Esophagus muscularis mucosa (tissue), 4 donors: ENCODE results near the gene PARP8. TPM values are rescaled to one million over a fixed set of nuclear protein-coding genes. Genes with fewer than 3 reads are reported as not detected.

ENCODE experiments used
- DNase-seq: peaks from one replicate; pipeline ENCODE4 v3.0.0-alpha.2; 2017; ENCODE audit errors: extremely low spot score
- H3K27ac ChIP-seq, 4 donors: fragments of 200-600 bp; sonication (generic); replicated peaks in 1 of 4; 1 replicate in 3 of 4; 2 replicates in 1 of 4; pipeline ENCODE4 v1.5.1; 2016 to 2019; ENCODE audit warnings: mild to moderate bottlenecking in 1 of 4
- H3K27me3 ChIP-seq, 4 donors: fragments of 200-600 bp; sonication (generic); one replicate each; pipeline versions ENCODE4 v1.5.1 to v1.6.0; 2016 to 2019
- H3K36me3 ChIP-seq, 4 donors: fragments of 200-600 bp; sonication (generic); one replicate each; pipeline ENCODE4 v1.5.1; 2016 to 2019
- H3K4me1 ChIP-seq, 4 donors: fragments of 200-600 bp; sonication (generic); one replicate each; pipeline ENCODE4 v1.5.1; 2016 to 2019
- H3K4me3 ChIP-seq, 4 donors: fragments of 200-600 bp; sonication (generic); 1 replicate in 2 of 4; 2 replicates in 2 of 4; pipeline ENCODE4 v1.5.1; 2016 to 2019; ENCODE audit warnings: mild to moderate bottlenecking in 4 of 4, moderate library complexity in 1 of 4
- H3K9me3 ChIP-seq, 4 donors: fragments of 200-600 bp; sonication (generic); 1 replicate in 3 of 4; 2 replicates in 1 of 4; pipeline ENCODE4 v1.5.1; 2016 to 2019
- EP300 ChIP-seq: sonication (generic); formaldehyde crosslinking; IDR thresholded peaks from one replicate; pipeline ENCODE4 v1.6.1; 2017; ENCODE audit warnings: antibody characterized with exemption
- POLR2A ChIP-seq: fragments of 450-650 bp; IDR thresholded peaks from one replicate; pipeline ENCODE4 v1.6.1; 2017; ENCODE audit warnings: antibody characterized with exemption, moderate library complexity, mild to moderate bottlenecking, low read depth
- POLR2AphosphoS5 ChIP-seq, 2 donors: sonication (generic); formaldehyde crosslinking; IDR thresholded peaks; one replicate each; pipeline ENCODE4 v1.6.1; 2017; ENCODE audit warnings: antibody characterized with exemption in 2 of 2
- WGBS: methylation state at CpG from one replicate; pipeline ENCODE4 v1.1.5; 2018; 5-methylcytosine and 5-hydroxymethylcytosine counted together
- intact Hi-C: fragments of 100-400 bp; cut with DNase I; formaldehyde crosslinking; loops from one replicate; pipeline ENCODE4 v1.15.1; 2023
- total RNA-seq, 4 donors: library from RNA; depleted of rRNA; stranded (reverse); fragments of >200 nt; gene quantifications; one replicate each; pipeline versions ENCODE4 v1.1.0 to v1.2.1, GENCODE V29; 2016
- TF ChIP-seq, protein P1 (sequence below), 3 experiments: fragments of 200-600 bp in 2 of 3; fragments of 450-650 bp in 1 of 3; sonication (generic) in 2 of 3; IDR thresholded peaks; one replicate each; pipeline ENCODE4 v1.5.1; 2017 to 2019; ENCODE audit warnings: antibody characterized with exemption in 3 of 3, mild to moderate bottlenecking in 2 of 3, moderate library complexity in 1 of 3

PARP8 gene
- total RNA-seq, 4 donors from 2014 or later: 5.4 to 17.1 (median 9.7) TPM

DNA sequence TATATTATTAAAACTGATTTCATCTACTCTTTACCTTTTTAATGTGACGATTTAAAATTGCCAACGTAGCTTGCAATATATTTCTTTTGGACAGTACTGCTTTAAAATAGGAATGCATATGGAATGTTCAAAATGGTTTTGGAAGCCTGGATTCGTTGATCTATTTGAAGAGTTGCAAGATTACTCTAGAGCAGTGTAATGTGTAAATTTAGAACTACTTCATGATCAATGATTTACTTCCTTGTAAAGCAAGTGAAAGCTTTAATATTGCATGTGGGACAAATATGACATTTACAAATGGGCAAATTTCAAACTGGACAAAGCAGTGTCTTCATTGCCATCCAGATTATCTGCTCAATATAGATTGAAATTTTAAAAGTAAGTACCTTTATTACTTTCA lies 38.3 kb downstream of the PARP8 start:
- 89% methylated on average over 3 of the region's 3 CpGs for whole genome bisulfite sequencing
- TF ChIP-seq EP300: no peak
- TF ChIP-seq POLR2AphosphoS5 (IDR thresholded peaks at IDR 0.05): no peak
- TF ChIP-seq, protein P1, sequence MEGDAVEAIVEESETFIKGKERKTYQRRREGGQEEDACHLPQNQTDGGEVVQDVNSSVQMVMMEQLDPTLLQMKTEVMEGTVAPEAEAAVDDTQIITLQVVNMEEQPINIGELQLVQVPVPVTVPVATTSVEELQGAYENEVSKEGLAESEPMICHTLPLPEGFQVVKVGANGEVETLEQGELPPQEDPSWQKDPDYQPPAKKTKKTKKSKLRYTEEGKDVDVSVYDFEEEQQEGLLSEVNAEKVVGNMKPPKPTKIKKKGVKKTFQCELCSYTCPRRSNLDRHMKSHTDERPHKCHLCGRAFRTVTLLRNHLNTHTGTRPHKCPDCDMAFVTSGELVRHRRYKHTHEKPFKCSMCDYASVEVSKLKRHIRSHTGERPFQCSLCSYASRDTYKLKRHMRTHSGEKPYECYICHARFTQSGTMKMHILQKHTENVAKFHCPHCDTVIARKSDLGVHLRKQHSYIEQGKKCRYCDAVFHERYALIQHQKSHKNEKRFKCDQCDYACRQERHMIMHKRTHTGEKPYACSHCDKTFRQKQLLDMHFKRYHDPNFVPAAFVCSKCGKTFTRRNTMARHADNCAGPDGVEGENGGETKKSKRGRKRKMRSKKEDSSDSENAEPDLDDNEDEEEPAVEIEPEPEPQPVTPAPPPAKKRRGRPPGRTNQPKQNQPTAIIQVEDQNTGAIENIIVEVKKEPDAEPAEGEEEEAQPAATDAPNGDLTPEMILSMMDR (IDR thresholded peaks at IDR 0.05): no peak
- TF ChIP-seq POLR2A: no peak
- Histone ChIP-seq H3K9me3 (no peaks in the 10 kb centered on the region), H3K4me3 (no peak overlapping the region), H3K4me1 (no peaks in the 10 kb centered on the region), H3K27ac (no peak overlapping the region), H3K36me3 (no peaks in the 10 kb centered on the region), H3K27me3 (no peaks in the 10 kb centered on the region)
- no peak for DNase-seq
- intact Hi-C loops: no loop called here

DNA sequence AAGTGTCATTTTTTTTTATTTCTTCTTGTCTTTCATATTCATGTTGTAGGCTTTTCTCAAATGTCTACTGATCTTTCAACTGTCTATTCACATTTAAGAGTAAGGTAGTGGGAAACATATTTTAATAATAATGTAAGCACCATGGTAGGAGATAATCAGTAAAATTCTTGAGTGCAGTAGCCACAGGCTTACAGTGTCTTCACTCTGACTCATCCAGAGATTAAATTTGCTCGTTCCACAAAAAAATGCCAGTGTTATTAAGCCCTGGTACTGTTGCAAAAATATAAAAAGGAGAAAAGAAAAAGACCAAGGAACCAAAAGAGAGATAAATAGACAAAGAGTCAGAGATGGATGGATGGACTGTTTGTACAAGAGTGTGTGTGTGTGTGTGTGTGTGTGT lies 43.0 kb downstream of the PARP8 start:
- no peak for DNase-seq
- Histone ChIP-seq H3K36me3 (no peaks in the 10 kb centered on the region), H3K27me3 (no peaks in the 10 kb centered on the region), H3K4me1 (peaks cover 0 to 18% (median 7%) of the 10 kb centered on the region in 4 donors), H3K4me3 (no peak overlapping the region), H3K27ac (no peak overlapping the region), H3K9me3 (no peaks in the 10 kb centered on the region)
- TF ChIP-seq POLR2A (no peak), POLR2AphosphoS5 (IDR thresholded peaks at IDR 0.05) (no peak), EP300 (no peak)
- TF ChIP-seq, protein P1 (IDR thresholded peaks at IDR 0.05): no peak
- intact Hi-C loops: no loop called here
- 56% methylated on average over 1 of the region's 1 CpG for WGBS

DNA sequence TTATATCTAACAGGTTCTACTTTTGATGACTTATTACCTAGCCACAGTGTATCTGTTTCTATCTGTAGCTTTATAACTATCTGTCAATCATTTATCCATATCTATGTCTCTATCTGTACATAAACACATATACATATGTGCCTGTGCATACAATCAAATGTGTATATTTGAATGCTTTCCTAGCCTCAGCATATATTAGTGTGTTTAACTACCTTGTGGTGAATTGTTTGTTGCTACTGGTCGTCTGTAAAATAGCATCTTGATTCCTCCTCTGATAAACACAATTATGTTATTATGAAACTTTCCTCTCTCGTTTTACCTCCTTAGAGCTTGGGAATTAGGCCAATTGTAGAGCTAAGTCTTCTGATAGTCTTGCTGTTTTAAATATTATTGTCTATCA lies 44.4 kb downstream of the PARP8 start:
- no peak for TF ChIP-seq EP300
- TF ChIP-seq POLR2A: no peak
- TF ChIP-seq, protein P1 (IDR thresholded peaks at IDR 0.05): no peak
- TF ChIP-seq POLR2AphosphoS5 (IDR thresholded peaks at IDR 0.05): no peak
- no peaks in the 10 kb centered on the region for H3K9me3 ChIP-seq
- peaks cover 0 to 18% (median 7%) of the 10 kb centered on the region in 4 donors for H3K4me1 ChIP-seq
- H3K36me3 ChIP-seq: no peaks in the 10 kb centered on the region
- no peaks in the 10 kb centered on the region for H3K27me3 ChIP-seq
- no peak for DNase-seq
- H3K27ac ChIP-seq: no peak overlapping the region
- intact Hi-C loops: no loop called here
- peak overlapping the region in 2 of 4 donors; percentile 0 to 10 for H3K4me3 ChIP-seq
- 54% methylated on average over 2 of the region's 2 CpGs for WGBS

DNA sequence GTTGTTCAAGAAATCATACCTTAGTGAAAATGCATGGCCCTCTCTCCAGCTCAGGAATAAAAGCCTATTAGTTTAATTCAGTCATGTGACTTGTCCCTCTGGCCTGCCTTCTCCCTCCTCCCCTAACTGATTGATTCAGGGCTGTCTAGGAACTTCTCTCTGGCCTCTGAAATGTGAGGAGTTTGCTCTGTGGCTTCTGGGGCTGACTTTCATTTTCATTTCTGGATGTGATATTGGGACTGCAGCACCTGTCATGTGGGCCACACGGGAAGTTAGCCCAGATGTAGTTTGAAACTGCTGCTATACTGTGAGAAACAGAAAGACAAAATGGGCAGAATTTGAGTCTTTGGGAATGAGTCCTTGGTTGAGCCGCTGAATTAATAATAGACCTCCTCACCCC lies 44.8 kb downstream of the PARP8 start:
- Histone ChIP-seq H3K36me3 (no peaks in the 10 kb centered on the region), H3K9me3 (no peaks in the 10 kb centered on the region), H3K27me3 (no peaks in the 10 kb centered on the region), H3K4me1 (peaks cover 0 to 18% (median 7%) of the 10 kb centered on the region in 4 donors), H3K27ac (no peak overlapping the region), H3K4me3 (peak overlapping the region in 3 of 4 donors; percentile 0 to 10 (median 1))
- 52% methylated on average over 2 of the region's 2 CpGs for WGBS
- DNase-seq: no peak
- intact Hi-C loops: no loop called here
- TF ChIP-seq POLR2AphosphoS5 (IDR thresholded peaks at IDR 0.05) (no peak), POLR2A (no peak)

- intact Hi-C loops: no loop called here
- TF ChIP-seq, protein P1 (IDR thresholded peaks at IDR 0.05): no peak
- TF ChIP-seq POLR2A (no peak), POLR2AphosphoS5 (IDR thresholded peaks at IDR 0.05) (no peak), EP300 (no peak)
- 80% methylated on average over 1 of the region's 1 CpG for WGBS
- Histone ChIP-seq H3K9me3 (no peaks in the 10 kb centered on the region), H3K27me3 (no peaks in the 10 kb centered on the region), H3K36me3 (no peaks in the 10 kb centered on the region), H3K27ac (no peak overlapping the region), H3K4me1 (peaks cover 0 to 18% (median 7%) of the 10 kb centered on the region in 4 donors), H3K4me3 (no peak overlapping the region)
- no peak for DNase-seq
Measured at GRCh38 chr5:50712479-50712878, 46.0 kb downstream of the PARP8 start.
